A549 (cell line): Measurements from ENCODE around the gene ARHGAP31. TPM values are rescaled to one million over a fixed set of nuclear protein-coding genes. Genes with fewer than 3 reads are reported as not detected.

Experiments used
- ATAC-seq, 2 experiments: fragments of 200-7000 bp in 1 of 2; fragments of >200 bp in 1 of 2; cut with Nextera tagmentation in 1 of 2; cut with Tn5 transposase in 1 of 2; 3 replicates each; pipeline versions ENCODE4 v1.8.0 to v1.9.1; 2018 to 2020; ENCODE audit warnings: mild to moderate bottlenecking in 1 of 2, moderate library complexity in 1 of 2
- CTCF ChIA-PET: fragments of 300-600 bp; sonication (Branson Sonifier 250); formaldehyde crosslinking; extraction: SDS; loops from one replicate; lab custom pipeline; 2021; ENCODE audit warnings: antibody characterized with exemption, inconsistent platforms; lab: Yijun Ruan, JAX
- POLR2A ChIA-PET: fragments of 350-600 bp; formaldehyde crosslinking; extraction: SDS; loops from one replicate; lab custom pipeline; 2021; ENCODE audit warnings: antibody characterized with exemption, inconsistent platforms; lab: Yijun Ruan, JAX
- DNase-seq, 2 experiments: peaks; one replicate each; pipeline versions ENCODE4 v3.0.0 to v3.0.0-alpha.2; 2011 to 2016; ENCODE audit warnings: low read depth in 1 of 2, low spot score in 1 of 2
- FAIRE-seq: peaks from 2 replicates; lab custom pipeline; 2011; peaks lifted over from hg19 to GRCh38; lab: Jason Lieb, UNC
- H3K27ac ChIP-seq, 2 experiments: fragments of >200 bp; sonication (Bioruptor Twin); formaldehyde crosslinking; 3 replicates each; pipeline ENCODE4 v1.5.1; 2016 to 2017
- H3K4me1 ChIP-seq: fragments of >200 bp; sonication (Bioruptor Twin); formaldehyde crosslinking; 3 replicates; pipeline ENCODE4 v1.6.1; 2016
- H3K4me2 ChIP-seq: fragments of >200 bp; sonication (Bioruptor Twin); formaldehyde crosslinking; 3 replicates; pipeline ENCODE4 v1.6.1; 2016
- H3K4me3 ChIP-seq: fragments of >200 bp; sonication (Bioruptor Twin); formaldehyde crosslinking; 3 replicates; pipeline ENCODE4 v1.5.1; 2016
- H3K9me3 ChIP-seq: fragments of >200 bp; sonication (Bioruptor Twin); formaldehyde crosslinking; 3 replicates; pipeline ENCODE4 v1.6.1; 2016
- BHLHE40 ChIP-seq: IDR thresholded peaks from 2 replicates; pipeline ENCODE4 v1.6.1; 2012; ENCODE audit warnings: low read depth, low read length, inconsistent platforms
- CBX8 ChIP-seq: fragments of 200-600 bp; sonication (generic); IDR thresholded peaks from 2 replicates; pipeline ENCODE4 v1.6.1; 2016
- CHD2 ChIP-seq: fragments of 150-350 bp; IDR thresholded peaks from 2 replicates; pipeline ENCODE4 v1.6.1; 2014; ENCODE audit warnings: low read length; ENCODE audit not compliant: partially characterized antibody
- CHD4 ChIP-seq: fragments of 200-600 bp; sonication (generic); IDR thresholded peaks from 2 replicates; pipeline ENCODE4 v1.6.1; 2016; ENCODE audit warnings: antibody characterized with exemption, mild to moderate bottlenecking, borderline replicate concordance
- EHMT2 ChIP-seq: fragments of 200-600 bp; sonication (generic); IDR thresholded peaks from 2 replicates; pipeline ENCODE4 v1.6.1; 2016; ENCODE audit warnings: antibody characterized with exemption, low read depth, mild to moderate bottlenecking, moderate library complexity
- ELK1 ChIP-seq: fragments of 150-350 bp; IDR thresholded peaks from 2 replicates; pipeline ENCODE4 v1.6.1; 2014; ENCODE audit warnings: low read depth, mild to moderate bottlenecking, low read length
- ESRRA ChIP-seq: fragments of 150-350 bp; IDR thresholded peaks from 2 replicates; pipeline ENCODE4 v1.6.1; 2014; ENCODE audit warnings: mild to moderate bottlenecking, low read length, borderline replicate concordance
- FOXS1 ChIP-seq: fragments of 250-450 bp; sonication (Bioruptor Pico); IDR thresholded peaks from 2 replicates; pipeline ENCODE4 v1.5.0; 2020; ENCODE audit warnings: mild to moderate bottlenecking, moderate library complexity
- HDAC2 ChIP-seq: fragments of 200-600 bp; sonication (generic); IDR thresholded peaks from 2 replicates; pipeline ENCODE4 v1.6.1; 2016
- HEYL ChIP-seq: fragments of 250-450 bp; sonication (Bioruptor Pico); IDR thresholded peaks from 2 replicates; pipeline ENCODE4 v1.8.0; 2021; ENCODE audit warnings: mild to moderate bottlenecking, moderate library complexity
- HOXA7 ChIP-seq: fragments of 250-450 bp; sonication (Bioruptor Pico); IDR thresholded peaks from 2 replicates; pipeline ENCODE4 v1.5.0; 2020; ENCODE audit warnings: mild to moderate bottlenecking, moderate library complexity
- HOXB13 ChIP-seq: fragments of 250-450 bp; sonication (Bioruptor Pico); IDR thresholded peaks from 2 replicates; pipeline ENCODE4 v1.5.0; 2020; ENCODE audit warnings: low read depth, mild to moderate bottlenecking, moderate library complexity
- HOXB5 ChIP-seq: fragments of 250-450 bp; sonication (Bioruptor Pico); IDR thresholded peaks from 2 replicates; pipeline ENCODE4 v1.5.0; 2020; ENCODE audit warnings: mild to moderate bottlenecking, moderate library complexity
- KDM5A ChIP-seq: fragments of 200-600 bp; sonication (generic); IDR thresholded peaks from 2 replicates; pipeline ENCODE4 v1.6.1; 2016; ENCODE audit warnings: antibody characterized with exemption, mild to moderate bottlenecking
- MAX ChIP-seq: IDR thresholded peaks from 2 replicates; pipeline ENCODE4 v1.6.1; 2012
- MYC ChIP-seq: IDR thresholded peaks from 2 replicates; pipeline ENCODE4 v1.6.1; 2012; ENCODE audit warnings: mild to moderate bottlenecking, inconsistent platforms, low read length, improper control_type of control experiment, borderline replicate concordance
- NPAS2 ChIP-seq: fragments of 250-450 bp; sonication (Bioruptor Pico); IDR thresholded peaks from 2 replicates; pipeline ENCODE4 v1.8.0; 2022; ENCODE audit warnings: mild to moderate bottlenecking, moderate library complexity, borderline replicate concordance
- PBX3 ChIP-seq: IDR thresholded peaks from 2 replicates; pipeline ENCODE4 v1.6.1; 2012
- PHF8 ChIP-seq: fragments of 200-600 bp; sonication (generic); IDR thresholded peaks from 2 replicates; pipeline ENCODE4 v1.6.1; 2016; ENCODE audit warnings: low read depth, mild to moderate bottlenecking, antibody characterized with exemption, moderate library complexity, borderline replicate concordance
- RCOR1 ChIP-seq: fragments of 150-350 bp; IDR thresholded peaks from 2 replicates; pipeline ENCODE4 v1.6.1; 2014; ENCODE audit warnings: antibody characterized with exemption, low read length, low read depth
- REST ChIP-seq: fragments of 200-600 bp; sonication (generic); IDR thresholded peaks from 2 replicates; pipeline ENCODE4 v1.6.1; 2016; ENCODE audit warnings: antibody characterized with exemption, mild to moderate bottlenecking, moderate library complexity
- SMC3 ChIP-seq: fragments of >200 bp; sonication (Bioruptor Twin); formaldehyde crosslinking; IDR thresholded peaks from 3 replicates; pipeline ENCODE4 v1.6.1; 2018; ENCODE audit warnings: inconsistent platforms
- USF2 ChIP-seq: fragments of 450-650 bp; IDR thresholded peaks from 2 replicates; pipeline ENCODE4 v1.6.1; 2014; ENCODE audit warnings: antibody characterized with exemption
- ZSCAN20 ChIP-seq: fragments of 250-450 bp; sonication (Bioruptor Pico); IDR thresholded peaks from 2 replicates; pipeline ENCODE4 v1.8.0; 2022; ENCODE audit warnings: mild to moderate bottlenecking, moderate library complexity
- WGBS: methylation state at CpG from one replicate; pipeline ENCODE4 v1.1.6; 2017; ENCODE audit errors: missing lambda C conversion rate; 5-methylcytosine and 5-hydroxymethylcytosine counted together
- polyA plus RNA-seq, 4 experiments: library from polyadenylated mRNA; depleted of rRNA in 3 of 4; stranded (reverse); fragments of >200 nt; fragmentation: RNase III in 1 of 4; extraction: RNeasy Plus Mini Kit Qiagen cat#74134 plus additional on column Dnase treatment in 1 of 4; gene quantifications; 2 replicates in 3 of 4; 3 replicates in 1 of 4; pipeline ENCODE4 v1.2.3, GENCODE V29; 2011 to 2017

Gene ARHGAP31
- polyA plus RNA-seq, 2 of the 4 experiments (the other 2 are of a cell fraction): 0.93 to 1.3 TPM

GRCh38 chr3:119289404-119289770 lies 4.8 kb upstream of the ARHGAP31 start:
- POLR2A ChIA-PET: no interaction called here
- no peak overlapping the region for H3K4me3 ChIP-seq
- DNase-seq (no peak), FAIRE-seq (no peak), ATAC-seq (no peak)
- no peak overlapping the region for H3K27ac ChIP-seq
- H3K4me2 ChIP-seq: no peak overlapping the region
- 62% methylated on average over 2 of the region's 2 CpGs for WGBS
- H3K4me1 ChIP-seq: peaks cover 7% of the 10 kb centered on the region
- no peak for TF ChIP-seq ELK1
- no peak for TF ChIP-seq MYC
- no peak for TF ChIP-seq HOXB5 (CRISPR knock-in tag)
- TF ChIP-seq CBX8: no peak
- no peak for TF ChIP-seq MAX
- no peak for TF ChIP-seq NPAS2 (CRISPR knock-in tag)
- no peak for TF ChIP-seq HDAC2
- no peak for TF ChIP-seq HOXB13 (CRISPR knock-in tag)
- no peak for TF ChIP-seq CHD4
- TF ChIP-seq RCOR1: no peak
- CTCF ChIA-PET: interaction anchor here (1.0 to 9.6 kb wide), 3 partner anchors 9 to 14 kb away, joined by 3 to 59 read pairs (median 4); no protein-coding TSS in a partner anchor
- peaks cover 28% of the 10 kb centered on the region for H3K9me3 ChIP-seq

GRCh38 chr3:119290613-119291012 lies 3.6 kb upstream of the ARHGAP31 start:
- POLR2A ChIA-PET: no interaction called here
- FAIRE-seq (no peak), ATAC-seq (no peak)
- Histone ChIP-seq H3K4me3 (no peak overlapping the region), H3K27ac (no peak overlapping the region)
- TF ChIP-seq BHLHE40 (no peak), SMC3 (no peak), REST (no peak), MYC (no peak), HOXA7 (no peak), USF2 (no peak), PBX3 (no peak), HEYL (CRISPR knock-in tag) (no peak), NPAS2 (CRISPR knock-in tag) (no peak), ZSCAN20 (no peak), CHD4 (no peak), FOXS1 (CRISPR knock-in tag) (no peak), HOXB13 (CRISPR knock-in tag) (no peak), HDAC2 (no peak), PHF8 (no peak), KDM5A (no peak), EHMT2 (no peak), CHD2 (no peak), ESRRA (no peak)
- TF ChIP-seq, all 56 proteins: peak for 0
- DNase-seq: no peak
- H3K4me2 ChIP-seq: no peak overlapping the region
- peaks cover 28% of the 10 kb centered on the region for H3K9me3 ChIP-seq
- CTCF ChIA-PET: interaction anchor here (1.2 to 9.6 kb wide), 3 partner anchors 8 to 25 kb away, joined by 3 to 59 read pairs (median 4); no protein-coding TSS in a partner anchor
- peaks cover 12% of the 10 kb centered on the region for H3K4me1 ChIP-seq
